ENCODE data around the gene OPRPN. TPM values are rescaled to one million over a fixed set of nuclear protein-coding genes. Genes with fewer than 3 reads are reported as not detected.

OPRPN gene
- total and polyA plus RNA-seq, 8 donors: not detected

DNA sequence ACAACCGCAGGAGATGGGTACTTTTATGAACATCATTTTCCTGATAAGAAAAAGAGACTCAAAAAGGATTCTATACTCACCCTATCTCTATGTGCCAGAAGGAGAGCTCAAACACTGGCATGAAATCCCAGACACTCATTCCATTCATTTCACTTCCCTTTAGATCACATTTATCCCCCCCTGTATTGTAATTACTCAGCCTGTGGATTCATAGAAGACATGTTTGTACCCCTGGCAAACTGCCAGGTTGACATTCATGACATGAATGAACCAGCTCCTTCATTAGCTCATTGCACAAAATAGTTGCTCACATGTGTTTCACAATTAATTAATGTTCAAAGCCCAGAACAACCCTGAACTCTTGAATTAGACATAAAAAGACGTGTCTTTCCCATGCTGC is 32.3 kb upstream of the OPRPN start:
- no peak overlapping the region for H3K4me3 ChIP-seq
- WGBS, 2 donors: 19 to 30% methylated on average over 2 of the region's 2 CpGs
- no peak overlapping the region for H3K27ac ChIP-seq
- ATAC-seq: no peak
- no peaks in the 10 kb centered on the region for H3K9me3 ChIP-seq
- no peaks in the 10 kb centered on the region for H3K4me1 ChIP-seq
- intact Hi-C loops (cut with DNase I): no loop called here
- DNase-seq: no peak
- no peaks in the 10 kb centered on the region for H3K36me3 ChIP-seq
- H3K27me3 ChIP-seq: no peaks in the 10 kb centered on the region
- FAIRE-seq: no peak
- TF ChIP-seq, protein P1, sequence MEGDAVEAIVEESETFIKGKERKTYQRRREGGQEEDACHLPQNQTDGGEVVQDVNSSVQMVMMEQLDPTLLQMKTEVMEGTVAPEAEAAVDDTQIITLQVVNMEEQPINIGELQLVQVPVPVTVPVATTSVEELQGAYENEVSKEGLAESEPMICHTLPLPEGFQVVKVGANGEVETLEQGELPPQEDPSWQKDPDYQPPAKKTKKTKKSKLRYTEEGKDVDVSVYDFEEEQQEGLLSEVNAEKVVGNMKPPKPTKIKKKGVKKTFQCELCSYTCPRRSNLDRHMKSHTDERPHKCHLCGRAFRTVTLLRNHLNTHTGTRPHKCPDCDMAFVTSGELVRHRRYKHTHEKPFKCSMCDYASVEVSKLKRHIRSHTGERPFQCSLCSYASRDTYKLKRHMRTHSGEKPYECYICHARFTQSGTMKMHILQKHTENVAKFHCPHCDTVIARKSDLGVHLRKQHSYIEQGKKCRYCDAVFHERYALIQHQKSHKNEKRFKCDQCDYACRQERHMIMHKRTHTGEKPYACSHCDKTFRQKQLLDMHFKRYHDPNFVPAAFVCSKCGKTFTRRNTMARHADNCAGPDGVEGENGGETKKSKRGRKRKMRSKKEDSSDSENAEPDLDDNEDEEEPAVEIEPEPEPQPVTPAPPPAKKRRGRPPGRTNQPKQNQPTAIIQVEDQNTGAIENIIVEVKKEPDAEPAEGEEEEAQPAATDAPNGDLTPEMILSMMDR (IDR thresholded peaks at IDR 0.05): no peak

DNA sequence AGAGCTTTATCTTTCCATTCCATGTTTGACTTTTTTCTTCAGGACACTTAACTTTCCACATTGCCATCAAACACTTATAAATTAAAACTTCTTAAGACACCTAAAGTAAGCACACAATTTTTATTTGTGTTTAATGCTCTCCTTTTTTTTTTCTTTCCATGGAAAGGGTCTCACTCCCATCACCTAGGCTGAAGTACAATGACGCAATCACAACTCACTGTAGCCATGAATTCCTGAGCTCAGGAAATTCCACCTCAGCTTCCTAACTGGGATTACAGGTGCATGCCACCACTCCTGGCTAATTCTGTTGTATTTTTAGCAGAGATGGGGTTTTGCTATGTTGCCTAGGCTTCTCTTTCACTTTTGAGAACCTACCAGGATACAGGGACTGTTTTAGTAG is 29.9 kb upstream of the OPRPN start:
- Histone ChIP-seq H3K27me3 (no peaks in the 10 kb centered on the region), H3K36me3 (no peaks in the 10 kb centered on the region), H3K4me1 (no peaks in the 10 kb centered on the region), H3K4me3 (no peak overlapping the region), H3K9me3 (no peaks in the 10 kb centered on the region), H3K27ac (no peak overlapping the region)
- intact Hi-C loops (cut with DNase I): no loop called here
- TF ChIP-seq, protein P1 (IDR thresholded peaks at IDR 0.05): no peak
- FAIRE-seq: no peak
- ATAC-seq: no peak
- DNase-seq: no peak
- 97 to 100% methylated on average over 1 of the region's 1 CpG for WGBS, 2 donors

- H3K36me3 ChIP-seq: no peaks in the 10 kb centered on the region
- WGBS, 2 donors: 70 to 79% methylated on average over 4 of the region's 4 CpGs
- no peak for FAIRE-seq
Measured at GRCh38 chr4:70371987-70372386, 25.8 kb upstream of the OPRPN start.

GRCh38 chr4:70372760-70373159 is 25.0 kb upstream of the OPRPN start:
- intact Hi-C loops (cut with DNase I): no loop called here
- no peaks in the 10 kb centered on the region for H3K9me3 ChIP-seq
- ATAC-seq (no peak), FAIRE-seq (no peak), DNase-seq (no peak)
- no peak overlapping the region for H3K27ac ChIP-seq
- TF ChIP-seq, protein P1 (IDR thresholded peaks at IDR 0.05): no peak
- H3K27me3 ChIP-seq: no peaks in the 10 kb centered on the region
- 66 to 85% methylated on average over 3 of the region's 3 CpGs for WGBS, 2 donors
- no peak overlapping the region for H3K4me3 ChIP-seq
- H3K36me3 ChIP-seq: no peaks in the 10 kb centered on the region
- no peaks in the 10 kb centered on the region for H3K4me1 ChIP-seq

More at GRCh38 chr4:70371987-70372386, 25.8 kb upstream of the OPRPN start:
- H3K4me3 ChIP-seq: no peak overlapping the region
- intact Hi-C loops (cut with DNase I): no loop called here
- no peaks in the 10 kb centered on the region for H3K27me3 ChIP-seq
- TF ChIP-seq, protein P1 (IDR thresholded peaks at IDR 0.05): no peak
- DNase-seq (no peak), ATAC-seq (no peak)
- H3K9me3 ChIP-seq: no peaks in the 10 kb centered on the region
- H3K27ac ChIP-seq: no peak overlapping the region
- no peaks in the 10 kb centered on the region for H3K4me1 ChIP-seq

GRCh38 chr4:70380578-70380977 is 17.2 kb upstream of the OPRPN start:
- intact Hi-C loops (cut with DNase I): no loop called here
- no peak overlapping the region for H3K4me3 ChIP-seq
- no peak overlapping the region for H3K27ac ChIP-seq
- ATAC-seq: no peak
- 68 to 69% methylated on average over 3 of the region's 3 CpGs for WGBS, 2 donors
- no peak for FAIRE-seq
- no peak for DNase-seq
- H3K27me3 ChIP-seq: no peaks in the 10 kb centered on the region
- TF ChIP-seq, protein P1 (IDR thresholded peaks at IDR 0.05): no peak
- H3K4me1 ChIP-seq: no peaks in the 10 kb centered on the region
- H3K36me3 ChIP-seq: no peaks in the 10 kb centered on the region
- no peaks in the 10 kb centered on the region for H3K9me3 ChIP-seq
